HG02642 (cell line): Measurements from ENCODE around the gene SYTL1.
"Not testable (repeated sequence)": the region's sequence is repeated elsewhere in the genome, so short reads cannot be mapped to it uniquely, and the experiment has no call there.

Source experiments
- ATAC-seq: cut with Tn5 transposase; IDR thresholded peaks from one replicate; pipeline ENCODE4 v1.9.1; 2021; ENCODE audit warnings: mild to moderate bottlenecking; ENCODE audit not compliant: unreplicated experiment, poor library complexity

The SYTL1 gene

GRCh38 chr1:27380766-27381733 is 39.2 kb downstream of the SYTL1 start:
- ATAC-seq, result no peak

GRCh38 chr1:27381969-27382762 is 40.3 kb downstream of the SYTL1 start:
- no peak for ATAC-seq

GRCh38 chr1:27383039-27383605 is 41.3 kb downstream of the SYTL1 start, which contains the start of gene CD164L2:
Gene CD164L2 (minus strand): TSS chr1:27383333. CDS start chr1:27383239, 94 bp downstream.
- no peak for ATAC-seq

DNA sequence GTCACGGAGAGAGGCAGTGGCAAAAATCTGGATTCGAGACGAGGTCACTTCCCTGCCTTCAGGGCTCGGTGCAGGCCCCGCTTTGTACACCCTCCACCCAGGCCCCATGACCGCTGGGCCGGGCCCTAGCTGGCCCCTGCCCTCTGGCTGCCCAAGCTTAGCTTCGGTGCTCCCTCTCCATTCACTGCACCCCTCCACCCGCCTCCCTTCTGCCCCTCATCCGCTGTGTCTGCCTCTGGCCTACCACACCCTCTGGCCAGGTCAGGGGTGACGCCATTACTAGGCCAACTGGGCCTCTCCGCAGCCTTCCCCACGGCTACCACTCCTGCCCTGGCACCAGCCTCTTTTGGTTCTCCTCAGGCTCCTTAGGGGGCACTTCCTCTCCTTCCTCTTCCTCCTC is 41.8 kb downstream of the SYTL1 start:
- ATAC-seq, result no peak

DNA sequence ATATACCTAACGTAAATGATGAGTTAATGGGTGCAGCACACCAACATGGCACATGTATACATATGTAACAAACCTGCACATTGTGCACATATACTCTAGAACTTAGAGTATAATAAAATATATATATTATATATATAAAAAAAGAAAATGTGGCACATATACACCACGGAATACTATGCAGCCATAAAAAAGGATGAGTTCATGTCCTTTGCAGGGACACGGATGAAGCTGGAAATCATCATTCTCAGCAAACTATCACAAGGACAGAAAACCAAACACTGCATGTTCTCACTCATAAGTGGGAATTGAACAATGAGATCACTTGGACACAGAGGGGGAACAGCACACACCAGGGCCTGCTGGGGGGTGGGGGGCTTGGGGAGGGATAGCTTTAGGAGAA is 43.0 kb downstream of the SYTL1 start:
- ATAC-seq, result not testable (repeated sequence)

GRCh38 chr1:27388337-27389005 is 46.6 kb downstream of the SYTL1 start:
- no peak for ATAC-seq

- ATAC-seq, result no peak
Observed at GRCh38 chr1:27391511-27392095, 49.8 kb downstream of the SYTL1 start.

GRCh38 chr1:27392096-27392777 is 50.4 kb downstream of the SYTL1 start, which contains the start of gene GPR3:
Gene GPR3 (plus strand): TSS chr1:27392622. CDS start chr1:27393799, 1,177 bp downstream.
- peak; percentile 73 for ATAC-seq

DNA sequence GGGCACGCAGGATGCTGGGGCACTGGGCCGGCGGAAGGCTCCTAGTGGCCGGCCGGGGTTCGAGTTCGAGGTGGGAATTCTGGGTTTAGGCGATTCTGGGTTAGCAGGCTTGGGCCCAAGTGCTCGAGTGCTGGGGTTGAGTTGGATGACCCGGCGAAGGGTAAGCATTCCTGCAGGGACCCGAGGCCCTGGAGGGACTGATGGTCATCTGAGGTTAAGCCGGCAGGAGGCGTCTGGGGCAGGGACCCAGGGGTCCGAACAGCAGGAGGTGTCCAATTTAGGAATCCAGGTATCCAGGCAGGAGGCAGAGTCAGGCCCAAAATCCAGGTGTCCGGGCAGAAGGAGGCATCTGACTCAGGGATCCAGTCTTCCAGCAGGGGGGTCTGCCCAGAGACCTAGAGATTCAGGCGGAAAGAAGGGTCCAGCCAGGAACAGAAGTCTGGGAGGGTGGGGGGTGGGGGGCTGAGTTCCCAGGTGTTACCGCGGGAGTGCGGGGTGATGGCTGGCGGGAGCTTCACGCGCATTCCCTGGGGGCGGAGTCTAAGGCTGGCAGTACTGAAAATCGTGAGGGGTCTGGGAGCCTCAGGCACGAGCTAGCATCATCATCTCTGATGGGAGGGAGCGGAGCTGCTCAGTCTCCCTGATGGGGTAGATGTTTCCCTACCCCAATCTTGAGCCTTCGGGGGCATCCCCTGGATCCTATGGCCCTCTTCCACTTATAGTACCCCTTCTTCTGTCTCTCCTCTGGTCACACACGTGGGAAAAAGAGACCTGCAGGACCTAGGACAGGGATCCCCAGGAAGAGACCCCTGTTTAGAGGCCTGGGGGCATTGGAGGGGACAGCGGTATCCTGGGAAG is 51.2 kb downstream of the SYTL1 start:
- ATAC-seq, result no peak

DNA sequence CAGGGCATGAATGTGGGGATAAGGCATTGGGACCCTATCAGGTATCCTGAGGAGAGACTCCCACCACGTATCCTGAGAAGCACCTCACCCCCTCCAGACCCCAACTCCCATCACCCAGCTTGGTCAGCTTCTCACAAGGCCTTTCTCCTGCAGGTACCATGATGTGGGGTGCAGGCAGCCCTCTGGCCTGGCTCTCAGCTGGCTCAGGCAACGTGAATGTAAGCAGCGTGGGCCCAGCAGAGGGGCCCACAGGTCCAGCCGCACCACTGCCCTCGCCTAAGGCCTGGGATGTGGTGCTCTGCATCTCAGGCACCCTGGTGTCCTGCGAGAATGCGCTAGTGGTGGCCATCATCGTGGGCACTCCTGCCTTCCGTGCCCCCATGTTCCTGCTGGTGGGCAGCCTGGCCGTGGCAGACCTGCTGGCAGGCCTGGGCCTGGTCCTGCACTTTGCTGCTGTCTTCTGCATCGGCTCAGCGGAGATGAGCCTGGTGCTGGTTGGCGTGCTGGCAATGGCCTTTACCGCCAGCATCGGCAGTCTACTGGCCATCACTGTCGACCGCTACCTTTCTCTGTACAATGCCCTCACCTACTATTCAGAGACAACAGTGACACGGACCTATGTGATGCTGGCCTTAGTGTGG is 51.9 kb downstream of the SYTL1 start:
- ATAC-seq, result no peak

DNA sequence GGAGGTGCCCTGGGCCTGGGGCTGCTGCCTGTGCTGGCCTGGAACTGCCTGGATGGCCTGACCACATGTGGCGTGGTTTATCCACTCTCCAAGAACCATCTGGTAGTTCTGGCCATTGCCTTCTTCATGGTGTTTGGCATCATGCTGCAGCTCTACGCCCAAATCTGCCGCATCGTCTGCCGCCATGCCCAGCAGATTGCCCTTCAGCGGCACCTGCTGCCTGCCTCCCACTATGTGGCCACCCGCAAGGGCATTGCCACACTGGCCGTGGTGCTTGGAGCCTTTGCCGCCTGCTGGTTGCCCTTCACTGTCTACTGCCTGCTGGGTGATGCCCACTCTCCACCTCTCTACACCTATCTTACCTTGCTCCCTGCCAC is 52.4 kb downstream of the SYTL1 start:
- no peak for ATAC-seq

GRCh38 chr1:27394925-27395324 is 53.1 kb downstream of the SYTL1 start:
- no peak for ATAC-seq

- peak; percentile 36 for ATAC-seq
Observed at GRCh38 chr1:27395441-27396195, 53.8 kb downstream of the SYTL1 start.

DNA sequence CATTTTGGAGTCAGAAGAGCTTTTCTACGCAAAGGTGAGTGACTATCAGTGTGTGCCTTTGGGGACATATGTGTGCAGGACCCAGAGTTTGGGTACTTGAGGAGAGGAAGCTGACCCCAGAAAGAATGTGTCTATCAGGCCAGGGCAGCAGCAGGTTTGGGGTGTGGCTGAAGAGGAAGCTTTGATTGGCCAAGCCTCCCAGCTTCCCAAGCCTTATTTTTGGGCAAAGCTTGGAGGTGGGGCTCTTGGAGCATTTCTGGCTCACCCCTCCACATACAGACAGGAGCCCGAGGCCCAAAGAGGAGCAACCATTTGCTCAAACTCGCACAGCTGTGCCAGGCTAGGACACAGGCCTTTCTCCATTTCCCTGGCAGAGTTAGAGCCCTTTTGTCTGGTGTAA is 55.3 kb downstream of the SYTL1 start:
- no peak for ATAC-seq

DNA sequence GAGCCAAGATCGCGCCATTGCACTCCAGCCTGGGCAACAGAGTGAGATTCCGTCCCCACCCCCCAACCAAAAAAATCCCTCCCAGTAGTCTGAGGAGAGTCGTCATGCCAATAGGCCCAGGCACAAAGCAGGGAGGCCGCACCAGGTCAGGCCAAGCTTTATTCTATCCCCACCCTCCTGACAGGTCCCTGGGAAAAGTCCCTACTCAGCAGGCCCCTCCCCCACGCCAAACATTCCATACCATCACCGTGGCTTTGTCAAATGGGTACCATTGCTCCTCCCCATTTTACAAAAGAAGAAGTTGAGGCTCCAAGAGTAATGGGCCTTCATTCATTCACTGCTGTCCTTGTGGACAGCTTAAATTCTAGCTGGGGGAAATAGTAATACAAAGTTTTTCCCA is 55.9 kb downstream of the SYTL1 start:
- ATAC-seq, result no peak

GRCh38 chr1:27398405-27399149 is 56.8 kb downstream of the SYTL1 start:
- no peak for ATAC-seq
